Measurements from ENCODE around the gene TMEM201.

GRCh38 chr1:9602794-9603167 is 14.1 kb downstream of the TMEM201 start:
- TF ChIP-seq, protein P1, sequence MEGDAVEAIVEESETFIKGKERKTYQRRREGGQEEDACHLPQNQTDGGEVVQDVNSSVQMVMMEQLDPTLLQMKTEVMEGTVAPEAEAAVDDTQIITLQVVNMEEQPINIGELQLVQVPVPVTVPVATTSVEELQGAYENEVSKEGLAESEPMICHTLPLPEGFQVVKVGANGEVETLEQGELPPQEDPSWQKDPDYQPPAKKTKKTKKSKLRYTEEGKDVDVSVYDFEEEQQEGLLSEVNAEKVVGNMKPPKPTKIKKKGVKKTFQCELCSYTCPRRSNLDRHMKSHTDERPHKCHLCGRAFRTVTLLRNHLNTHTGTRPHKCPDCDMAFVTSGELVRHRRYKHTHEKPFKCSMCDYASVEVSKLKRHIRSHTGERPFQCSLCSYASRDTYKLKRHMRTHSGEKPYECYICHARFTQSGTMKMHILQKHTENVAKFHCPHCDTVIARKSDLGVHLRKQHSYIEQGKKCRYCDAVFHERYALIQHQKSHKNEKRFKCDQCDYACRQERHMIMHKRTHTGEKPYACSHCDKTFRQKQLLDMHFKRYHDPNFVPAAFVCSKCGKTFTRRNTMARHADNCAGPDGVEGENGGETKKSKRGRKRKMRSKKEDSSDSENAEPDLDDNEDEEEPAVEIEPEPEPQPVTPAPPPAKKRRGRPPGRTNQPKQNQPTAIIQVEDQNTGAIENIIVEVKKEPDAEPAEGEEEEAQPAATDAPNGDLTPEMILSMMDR (IDR thresholded peaks at IDR 0.05; ENCODE audit: low read depth, low read length, missing input control): no peak
- TF ChIP-seq, protein P2, sequence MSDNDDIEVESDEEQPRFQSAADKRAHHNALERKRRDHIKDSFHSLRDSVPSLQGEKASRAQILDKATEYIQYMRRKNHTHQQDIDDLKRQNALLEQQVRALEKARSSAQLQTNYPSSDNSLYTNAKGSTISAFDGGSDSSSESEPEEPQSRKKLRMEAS (IDR thresholded peaks at IDR 0.05): no peak
